ENCODE data around the gene CD83. TPM values are rescaled to one million over a fixed set of nuclear protein-coding genes. Genes with fewer than 3 reads are reported as not detected.

Gene CD83
- total and polyA plus RNA-seq, 2 of the 8 experiments (the other 6 are each of a cell fraction or from before 2014, with no cell fraction given) = 4.6 to 8.5 TPM

- no peak overlapping the region for H4K5ac ChIP-seq (ENCODE audit: insufficient read length, low read depth, low read length)
- no peak overlapping the region for H4K8ac ChIP-seq (ENCODE audit: extremely low read depth, insufficient read depth, low read length)
- H3K4me2 ChIP-seq (ENCODE audit: insufficient read depth in 1 of 2, low read depth in 2 of 2, low read length in 2 of 2) = no peak overlapping the region
- H3K18ac ChIP-seq (ENCODE audit: extremely low read depth, low read length) = no peak overlapping the region
- H3K36me3 ChIP-seq (ENCODE audit: control insufficient read depth in 2 of 4, insufficient read depth in 4 of 4, low read length in 3 of 4) = no peaks in the 10 kb centered on the region
- no peak overlapping the region for H3K4ac ChIP-seq (replicated peaks; ENCODE audit: insufficient read length, low read depth, low read length)
- no peak overlapping the region for H2BK12ac ChIP-seq (ENCODE audit: low read depth, low read length)
- 100% methylated on average over 2 of the region's 7 CpGs; no CpG with 5 or more reads in 1 of the 2 experiments for WGBS, 2 experiments (ENCODE audit: extremely low coverage in 1 of 2, insufficient coverage in 1 of 2, insufficient read length in 1 of 2, insufficient replicate concordance in 2 of 2, low coverage in 1 of 2, low lambda C conversion rate in 2 of 2, missing lambda C conversion rate in 1 of 2)
- no peak overlapping the region for H3K56ac ChIP-seq (replicated peaks; ENCODE audit: insufficient read length, low read depth, low read length)
- H3K79me1 ChIP-seq (ENCODE audit: low read depth, low read length) = no peaks in the 10 kb centered on the region
- no peaks in the 10 kb centered on the region for H3K79me2 ChIP-seq (ENCODE audit: control insufficient read depth in 1 of 2, insufficient read depth in 2 of 2, low read length in 2 of 2)
- H2AK5ac ChIP-seq (ENCODE audit: low read depth, low read length) = no peak overlapping the region
- no peaks in the 10 kb centered on the region; the same call in 1 of the 2 replicates for H3K23me2 ChIP-seq (ENCODE audit: low read depth, low read length)
- no peak overlapping the region for H2BK15ac ChIP-seq (ENCODE audit: low read length)
- H3K27me3 ChIP-seq (replicated peaks in 1 of 4; ENCODE audit: control insufficient read depth in 3 of 4, extremely low read depth in 1 of 4, insufficient read depth in 3 of 4, low read length in 3 of 4) = no peaks in the 10 kb centered on the region
- H3K4me3 ChIP-seq (ENCODE audit: extremely low read depth in 1 of 4, insufficient read depth in 2 of 4, low read depth in 3 of 4, low read length in 4 of 4) = no peak overlapping the region
- no peak overlapping the region for H3K23ac ChIP-seq (ENCODE audit: insufficient read length)
- no peaks in the 10 kb centered on the region for H3K9me3 ChIP-seq (ENCODE audit: insufficient read depth in 2 of 2, low read depth in 1 of 2, low read length in 1 of 2)
- no peak overlapping the region for H2BK20ac ChIP-seq (ENCODE audit: low read length)
- ChIA-PET POLR2A (ENCODE audit: partially characterized antibody) (no interaction called here), CTCF (ENCODE audit: partially characterized antibody) (no interaction called here)
- no peak overlapping the region for H2BK120ac ChIP-seq (replicated peaks; ENCODE audit: low read depth, low read length)
- FAIRE-seq = no peak
- H3K4me1 ChIP-seq (replicated peaks in 1 of 4; ENCODE audit: control insufficient read depth in 3 of 4, insufficient read depth in 4 of 4, low read length in 3 of 4) = peaks cover 0 to 4% (median 2%) of the 10 kb centered on the region in 4 experiments; a peak in 2 of 7 replicates
- H2BK5ac ChIP-seq (ENCODE audit: low read depth, low read length) = no peak overlapping the region
- H3K27ac ChIP-seq (ENCODE audit: low read depth, low read length) = no peak overlapping the region
- H3K9ac ChIP-seq (replicated peaks in 1 of 4; ENCODE audit: extremely low read depth in 1 of 4, low read depth in 3 of 4, low read length in 3 of 4) = no peak overlapping the region
- H4K91ac ChIP-seq (replicated peaks; ENCODE audit: insufficient read length, low read length) = no peak overlapping the region
- no peaks in the 10 kb centered on the region for H4K20me1 ChIP-seq (replicated peaks in 1 of 2; ENCODE audit: control insufficient read depth in 1 of 2, insufficient read depth in 2 of 2, low read length in 2 of 2)
- no peak for DNase-seq (ENCODE audit: low read depth in 1 of 2, low spot score in 2 of 2)
- H2AFZ ChIP-seq (ENCODE audit: low read length) = no peak overlapping the region
- H3K14ac ChIP-seq (ENCODE audit: insufficient read length) = no peak overlapping the region
- TF ChIP-seq JUN (IDR thresholded peaks at IDR 0.05; ENCODE audit: low read depth, low read length) (no peak), RXRA (IDR thresholded peaks at IDR 0.05; ENCODE audit: insufficient read depth, low read depth, low read length) (no peak), SUZ12 (IDR thresholded peaks at IDR 0.05; ENCODE audit: low read length) (no peak), RNF2 (IDR thresholded peaks at IDR 0.05; ENCODE audit: borderline replicate concordance, low read depth, low read length, missing control alignments, poor library complexity, severe bottlenecking) (no peak), ATF2 (IDR thresholded peaks at IDR 0.05; ENCODE audit: low read length) (no peak), SIN3A (conservative IDR thresholded peaks at IDR 0.05 in 1 of 2, IDR thresholded peaks at IDR 0.05 in 1 of 2; ENCODE audit: low read depth in 1 of 2, low read length in 2 of 2) (no peak), POU5F1 (IDR thresholded peaks at IDR 0.05; ENCODE audit: low read depth, low read length) (no peak), USF2 (IDR thresholded peaks at IDR 0.05; ENCODE audit: low read length) (no peak), BCL11A (IDR thresholded peaks at IDR 0.05; ENCODE audit: low read depth in 2 of 2, low read length in 2 of 2) (no peak), GTF2F1 (IDR thresholded peaks at IDR 0.05; ENCODE audit: borderline replicate concordance, low read depth, low read length) (no peak), ZNF274 (IDR thresholded peaks at IDR 0.05; ENCODE audit: borderline replicate concordance, extremely low read depth, low read length) (no peak)
These were observed 28.3 kb upstream of the CD83 start for GRCh38 chr6:14089224-14089623.
